Smooth muscle cell (in vitro differentiated cells): ENCODE results near the gene COL23A1. TPM values are rescaled to one million over a fixed set of nuclear protein-coding genes. Genes with fewer than 3 reads are reported as not detected.
"Not testable (repeated sequence)": the region's sequence is repeated elsewhere in the genome, so short reads cannot be mapped to it uniquely, and the experiment has no call there.

Experiments
- DNase-seq: peaks from one replicate; lab custom pipeline; 2025; ENCODE audit not compliant: unreplicated experiment; lab: John Stamatoyannopoulos, UW
- H2AFZ ChIP-seq: fragments of 200-600 bp; sonication (generic); 2 replicates; pipeline ENCODE4 v1.6.0; 2016; ENCODE audit warnings: antibody characterized with exemption, low read depth, mild to moderate bottlenecking
- H3F3A ChIP-seq: fragments of 200-600 bp; sonication (generic); 2 replicates; pipeline ENCODE4 v1.6.0; 2017; ENCODE audit warnings: antibody characterized with exemption, low read depth
- H3K27ac ChIP-seq: fragments of 200-600 bp; sonication (generic); 2 replicates; pipeline ENCODE4 v1.5.1; 2016; ENCODE audit warnings: low read depth, mild to moderate bottlenecking
- H3K27me3 ChIP-seq: fragments of 200-600 bp; sonication (generic); 2 replicates; pipeline ENCODE4 v1.6.1; 2016; ENCODE audit warnings: low read depth, mild to moderate bottlenecking
- H3K36me3 ChIP-seq: fragments of 200-600 bp; sonication (generic); 2 replicates; pipeline ENCODE4 v1.5.1; 2016; ENCODE audit warnings: low read depth
- H3K4me1 ChIP-seq: fragments of 200-600 bp; sonication (generic); 2 replicates; pipeline ENCODE4 v1.5.1; 2016; ENCODE audit warnings: low read depth
- H3K4me2 ChIP-seq: fragments of 200-600 bp; sonication (generic); 2 replicates; pipeline ENCODE4 v1.6.0; 2016; ENCODE audit warnings: mild to moderate bottlenecking
- H3K4me3 ChIP-seq: fragments of 200-600 bp; sonication (generic); 2 replicates; pipeline ENCODE4 v1.5.1; 2016; ENCODE audit warnings: mild to moderate bottlenecking
- H3K79me2 ChIP-seq: fragments of 200-600 bp; sonication (generic); 2 replicates; pipeline ENCODE4 v1.6.0; 2016; ENCODE audit warnings: low read depth, mild to moderate bottlenecking
- H3K9ac ChIP-seq: fragments of 200-600 bp; sonication (generic); 2 replicates; pipeline ENCODE4 v1.6.0; 2016; ENCODE audit warnings: low read depth
- H3K9me3 ChIP-seq: fragments of 200-600 bp; sonication (generic); replicated peaks from 2 replicates; pipeline ENCODE4 v1.5.1; 2016; ENCODE audit warnings: low read depth
- H4K20me1 ChIP-seq: fragments of 200-600 bp; sonication (generic); 2 replicates; pipeline ENCODE4 v1.6.0; 2016; ENCODE audit warnings: low read depth
- CTCF ChIP-seq: fragments of 200-600 bp; sonication (generic); IDR thresholded peaks from 2 replicates; pipeline ENCODE4 v1.5.1; 2017; ENCODE audit warnings: borderline replicate concordance, mild to moderate bottlenecking, antibody characterized with exemption; ENCODE audit not compliant: insufficient read depth, poor library complexity, severe bottlenecking
- WGBS: methylation state at CpG from one replicate; pipeline ENCODE4 v1.1.7; 2016; ENCODE audit warnings: low lambda C conversion rate; 5-methylcytosine and 5-hydroxymethylcytosine counted together
- polyA plus RNA-seq: library from polyadenylated mRNA; unstranded; fragments of >200 nt; fragmentation: Nextera tagmentation; extraction: Ambion mirVana; gene quantifications from 2 replicates; pipeline ENCODE4 v1.2.1, GENCODE V29; 2016
- total RNA-seq: library from RNA; depleted of rRNA; stranded (reverse); fragments of >200 nt; gene quantifications from 2 replicates; pipeline ENCODE4 v1.2.3, GENCODE V29; 2014

COL23A1 gene
- total and polyA plus RNA-seq, 2 experiments from 2014 or later, result 5.3 to 27.4 TPM

- WGBS, result 92% methylated on average over 20 of the region's 20 CpGs
- Histone ChIP-seq H4K20me1 (no peaks in the 10 kb centered on the region), H3K27me3 (no peaks in the 10 kb centered on the region), H2AFZ (no peak overlapping the region), H3K9ac (no peak overlapping the region), H3K4me2 (no peak overlapping the region), H3F3A (no peaks in the 10 kb centered on the region), H3K9me3 (no peaks in the 10 kb centered on the region), H3K4me3 (no peak overlapping the region), H3K79me2 (no peaks in the 10 kb centered on the region), H3K27ac (no peak overlapping the region), H3K4me1 (no peaks in the 10 kb centered on the region), H3K36me3 (no peaks in the 10 kb centered on the region)
- DNase-seq, result no peak
- TF ChIP-seq CTCF, result no peak
Measured at GRCh38 chr5:178319541-178320041, 270.6 kb downstream of the COL23A1 start.

- Histone ChIP-seq H3K4me3 (no peak overlapping the region), H3K9me3 (no peaks in the 10 kb centered on the region), H3K4me1 (no peaks in the 10 kb centered on the region), H2AFZ (no peak overlapping the region), H3K79me2 (no peaks in the 10 kb centered on the region), H3K27me3 (no peaks in the 10 kb centered on the region), H3K36me3 (no peaks in the 10 kb centered on the region), H3F3A (no peaks in the 10 kb centered on the region), H4K20me1 (no peaks in the 10 kb centered on the region), H3K27ac (no peak overlapping the region), H3K4me2 (no peak overlapping the region), H3K9ac (no peak overlapping the region)
- no peak for TF ChIP-seq CTCF
- WGBS, result 94% methylated on average over 6 of the region's 6 CpGs
- no peak for DNase-seq
Measured at GRCh38 chr5:178318893-178319292, 271.3 kb downstream of the COL23A1 start.

GRCh38 chr5:178318382-178318781 is 271.8 kb downstream of the COL23A1 start:
- no peaks in the 10 kb centered on the region for H3K27me3 ChIP-seq
- no peak overlapping the region for H2AFZ ChIP-seq
- no peaks in the 10 kb centered on the region for H3F3A ChIP-seq
- H3K9ac ChIP-seq, result no peak overlapping the region
- no peak overlapping the region for H3K4me2 ChIP-seq
- no peaks in the 10 kb centered on the region for H3K4me1 ChIP-seq
- WGBS, result 97% methylated on average over 17 of the region's 17 CpGs
- H3K27ac ChIP-seq, result no peak overlapping the region
- no peak for TF ChIP-seq CTCF
- no peak for DNase-seq
- no peaks in the 10 kb centered on the region for H3K9me3 ChIP-seq
- no peak overlapping the region for H3K4me3 ChIP-seq
- H3K36me3 ChIP-seq, result no peaks in the 10 kb centered on the region
- no peaks in the 10 kb centered on the region for H4K20me1 ChIP-seq
- no peaks in the 10 kb centered on the region for H3K79me2 ChIP-seq

GRCh38 chr5:178317727-178318126 is 272.5 kb downstream of the COL23A1 start:
- not testable (repeated sequence) for H3K79me2 ChIP-seq, H3K36me3 ChIP-seq, H2AFZ ChIP-seq, H3K4me2 ChIP-seq, H3K27me3 ChIP-seq, H3K9me3 ChIP-seq, H3K4me3 ChIP-seq, H3K27ac ChIP-seq, H4K20me1 ChIP-seq, DNase-seq, H3K9ac ChIP-seq, H3F3A ChIP-seq, H3K4me1 ChIP-seq
- 98% methylated on average over 5 of the region's 5 CpGs for WGBS
